IPS DF 19.7 (cell line): ENCODE data around the gene SMYD3.

Source experiments
- DNase-seq: peaks from one replicate; pipeline ENCODE4 v3.0.0-alpha.2; 2013; ENCODE audit warnings: low read depth, low spot score

Gene SMYD3

DNA sequence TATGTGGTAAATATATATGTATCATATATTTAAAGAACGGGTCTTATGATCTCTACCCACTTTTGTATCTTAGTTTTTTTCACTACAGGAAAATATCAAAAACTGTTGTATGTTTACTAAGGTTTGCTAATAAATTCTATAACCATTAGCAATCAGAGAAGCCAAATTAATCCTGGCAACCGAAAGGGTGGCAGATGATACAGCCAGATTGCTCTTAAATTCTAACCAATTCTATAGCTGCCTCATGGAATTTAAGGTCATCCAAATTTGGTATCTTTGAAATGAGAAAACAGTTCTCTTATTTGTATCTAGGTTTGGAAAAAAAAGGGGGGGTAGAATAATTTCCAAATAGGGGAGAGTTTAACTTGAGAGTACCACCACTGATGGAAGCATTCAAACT is 591.2 kb downstream of the SMYD3 start:
- no peak for DNase-seq

- no peak for DNase-seq
Measured at GRCh38 chr1:245915406-245915805, 591.7 kb downstream of the SMYD3 start.

- DNase-seq = no peak
Measured at GRCh38 chr1:245908543-245908942, 598.5 kb downstream of the SMYD3 start.

- DNase-seq = no peak
Measured at GRCh38 chr1:245906207-245906606, 600.9 kb downstream of the SMYD3 start.

GRCh38 chr1:245903851-245904250 is 603.2 kb downstream of the SMYD3 start:
- no peak for DNase-seq

- DNase-seq = no peak
Measured at GRCh38 chr1:245901565-245901964, 605.5 kb downstream of the SMYD3 start.

DNA sequence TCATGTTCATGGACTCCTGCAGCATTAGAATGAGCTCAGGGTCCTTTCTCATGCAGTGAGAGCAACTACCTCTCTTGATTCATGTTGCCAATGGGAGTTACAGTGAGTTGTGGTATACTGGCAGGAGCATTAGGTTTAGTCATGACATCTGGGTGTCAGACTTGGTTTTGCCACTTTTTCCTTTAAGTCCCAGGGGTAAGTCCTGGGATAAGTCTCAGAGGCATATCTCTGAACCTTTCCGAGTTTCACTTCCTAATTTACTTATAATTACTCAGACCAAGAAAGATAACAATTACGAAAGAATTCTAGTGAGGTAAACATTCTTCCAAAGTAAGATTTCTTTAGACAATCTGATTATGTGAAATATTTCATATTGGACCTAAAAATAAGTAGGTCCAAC is 606.0 kb downstream of the SMYD3 start:
- no peak for DNase-seq

DNA sequence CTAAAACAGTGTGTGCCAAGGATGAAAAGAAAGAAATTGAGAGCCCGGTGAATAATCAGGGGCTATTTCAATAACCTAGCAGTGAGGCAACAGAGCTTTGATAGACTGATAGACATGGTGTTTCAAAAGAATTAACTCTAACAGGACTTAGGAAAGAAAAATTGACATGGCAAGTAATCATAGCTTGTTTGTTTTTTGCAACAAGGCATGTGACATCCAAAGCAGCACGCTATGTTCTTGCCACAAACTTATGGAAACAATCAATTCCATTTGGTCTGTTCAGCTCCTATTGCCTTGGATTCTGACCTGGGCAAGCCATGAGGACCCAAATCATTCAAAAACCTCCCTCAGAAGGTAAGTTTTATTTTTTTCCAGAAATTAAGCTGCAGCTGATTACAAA is 608.5 kb downstream of the SMYD3 start:
- DNase-seq = no peak

GRCh38 chr1:245896258-245896657 is 610.8 kb downstream of the SMYD3 start:
- DNase-seq = no peak

GRCh38 chr1:245895455-245895959 is 611.6 kb downstream of the SMYD3 start:
- DNase-seq = no peak

GRCh38 chr1:245894843-245895242 is 612.2 kb downstream of the SMYD3 start:
- DNase-seq = no peak

DNA sequence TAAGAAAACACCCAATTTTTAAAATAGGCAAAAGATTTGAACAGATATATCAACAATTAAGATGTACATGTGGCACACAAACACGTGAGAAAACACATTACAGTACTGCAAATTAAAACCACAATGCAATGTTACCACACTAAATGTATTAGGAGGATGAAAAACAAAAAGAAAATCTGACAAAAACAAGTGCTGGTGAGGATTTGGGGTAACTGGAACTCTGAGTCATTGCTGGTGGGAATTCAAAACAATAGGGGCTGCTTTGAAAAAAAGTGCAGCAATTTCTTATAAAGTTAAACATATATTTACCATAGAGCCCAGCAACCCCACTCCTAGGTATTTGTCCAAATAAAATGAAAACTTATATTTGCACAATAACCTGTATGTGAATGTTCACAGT is 614.1 kb downstream of the SMYD3 start:
- no peak for DNase-seq

DNA sequence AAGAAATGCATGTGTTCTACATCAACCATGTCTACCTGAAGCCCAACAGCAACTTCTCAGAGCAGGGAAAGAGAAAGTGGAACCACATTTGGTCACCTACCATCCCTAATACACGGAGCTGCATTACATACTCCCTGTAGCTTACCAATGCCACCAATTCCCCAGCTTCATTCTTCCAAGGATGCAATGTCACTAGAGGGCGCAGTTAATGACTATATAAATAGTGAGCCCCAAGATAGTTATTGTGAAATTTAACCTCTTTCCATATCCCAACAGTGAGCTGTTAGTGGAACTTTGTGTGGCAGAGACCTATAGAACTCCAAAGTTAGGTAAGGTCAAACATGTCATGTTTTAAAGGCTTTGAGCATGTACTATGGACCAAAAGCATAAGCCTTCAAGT is 618.3 kb downstream of the SMYD3 start:
- peak; percentile 20 for DNase-seq

DNA sequence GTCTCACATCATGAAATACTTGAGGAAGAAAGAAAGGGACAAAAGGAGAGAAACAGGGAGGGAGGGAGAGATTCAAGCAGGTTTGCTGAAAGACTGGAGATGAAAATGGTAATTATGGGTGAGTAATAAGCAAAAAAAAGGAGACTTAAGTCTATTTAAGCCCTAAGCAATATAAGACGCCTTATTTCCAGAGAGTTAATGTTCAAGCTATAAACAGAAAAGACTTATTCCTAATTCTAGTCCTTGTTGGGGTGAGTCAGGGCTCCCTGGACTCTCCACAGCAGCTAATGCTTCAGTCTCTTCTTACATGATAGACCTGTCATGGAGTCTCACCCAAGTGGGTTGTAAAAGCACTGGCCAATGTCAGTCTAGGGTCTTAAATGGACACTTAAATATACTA is 619.2 kb downstream of the SMYD3 start:
- DNase-seq = no peak

DNA sequence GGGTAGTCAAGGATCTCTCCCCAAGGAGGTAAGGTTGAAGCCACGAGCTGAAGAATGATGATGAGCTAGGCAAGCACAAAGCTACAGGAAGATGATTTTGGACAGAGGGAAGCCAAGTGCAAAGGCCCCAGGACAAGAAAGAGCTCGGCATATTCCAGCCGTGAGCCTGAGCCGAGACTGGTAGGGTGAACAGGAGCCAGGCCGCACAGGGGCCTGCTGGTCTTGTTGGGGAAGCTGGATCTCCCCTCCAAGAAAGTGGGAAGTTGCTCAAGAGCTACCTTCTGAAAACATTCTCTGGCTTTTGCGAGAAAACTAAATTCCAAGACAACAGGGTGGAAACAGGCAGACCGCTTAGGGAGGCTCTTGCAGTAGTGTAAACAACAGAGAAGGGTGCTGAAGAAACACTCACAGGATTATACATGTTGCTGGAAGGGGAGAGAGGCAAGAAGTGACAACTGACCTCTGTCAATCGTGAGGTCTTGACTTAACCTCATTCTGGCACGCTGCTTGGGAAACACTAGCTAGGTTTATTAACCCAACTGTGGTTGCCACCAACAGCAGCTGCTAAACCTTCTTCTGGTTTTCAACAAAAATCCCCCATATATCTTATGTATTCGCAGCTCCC is 625.2 kb downstream of the SMYD3 start:
- DNase-seq = no peak

DNA sequence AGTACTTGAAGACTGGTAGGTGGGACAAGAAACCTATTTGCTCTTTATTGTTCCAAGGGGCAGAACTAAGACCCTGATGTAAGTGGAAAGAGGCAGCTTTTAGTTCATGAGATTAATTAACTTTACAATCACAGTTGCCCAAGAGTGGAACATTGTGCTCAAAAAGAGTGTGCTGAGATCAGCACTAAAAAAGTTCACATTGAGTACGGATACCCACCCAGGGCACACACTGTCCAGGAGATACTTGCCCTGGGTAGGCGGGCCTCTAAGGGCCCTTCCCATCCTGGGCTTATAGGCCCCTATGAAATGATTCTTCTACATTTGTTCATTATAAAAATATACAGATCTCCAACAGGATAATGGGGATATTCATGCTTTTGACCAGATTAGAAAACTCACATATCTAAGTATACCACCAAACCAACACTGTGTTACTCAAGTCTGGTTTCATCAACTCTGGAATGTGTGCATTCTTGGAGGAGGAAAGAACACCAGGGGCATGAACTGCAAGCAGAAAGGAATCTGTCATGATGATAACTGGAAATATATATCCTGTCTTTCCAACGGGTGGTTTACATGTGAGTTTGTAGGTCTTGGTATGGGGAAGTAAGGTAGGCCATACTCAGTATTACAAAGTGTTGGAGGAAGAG is 626.2 kb downstream of the SMYD3 start:
- DNase-seq = no peak

- no peak for DNase-seq
Measured at GRCh38 chr1:245879091-245879490, 628.0 kb downstream of the SMYD3 start.

DNA sequence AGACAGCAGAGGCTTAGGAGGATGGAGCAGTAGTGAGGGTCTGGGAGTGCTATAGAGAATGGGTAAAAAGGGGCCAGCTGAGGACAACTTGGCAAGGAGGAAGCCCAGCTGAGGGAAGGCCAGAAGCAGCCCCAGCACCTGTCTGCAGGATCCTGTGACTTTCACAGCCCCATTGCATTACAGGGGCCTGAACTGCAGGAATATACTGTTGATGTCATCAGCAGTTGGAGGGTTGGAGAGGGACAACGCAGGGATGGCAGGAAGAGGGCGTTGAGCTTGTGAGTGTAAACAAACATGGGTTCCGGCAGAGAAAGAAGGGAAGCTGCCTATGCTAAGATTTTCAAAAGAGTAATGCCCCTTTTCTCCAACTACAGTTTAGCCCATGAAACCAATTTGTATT is 628.5 kb downstream of the SMYD3 start:
- DNase-seq = no peak

DNA sequence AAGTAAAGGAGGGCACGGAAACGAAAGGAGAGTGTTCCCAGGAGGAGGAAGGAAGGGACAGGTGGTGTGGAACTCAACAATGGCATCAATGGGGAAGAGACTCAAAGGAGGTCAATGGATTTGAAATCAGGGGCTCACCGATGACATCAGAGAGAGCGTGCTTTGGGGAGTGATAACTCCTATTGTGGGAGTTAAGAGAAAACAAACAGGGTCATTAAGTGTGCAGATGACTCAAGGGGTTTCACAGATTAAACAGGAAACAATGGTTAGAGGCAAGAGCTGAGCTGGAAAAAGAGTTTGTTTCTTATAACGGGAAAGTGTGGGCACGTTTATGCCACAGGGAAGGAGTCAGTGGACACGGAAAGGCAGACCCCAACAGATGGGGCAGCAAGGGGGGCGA is 629.1 kb downstream of the SMYD3 start:
- DNase-seq = no peak

- DNase-seq = no peak
Measured at GRCh38 chr1:245876586-245876985, 630.5 kb downstream of the SMYD3 start.

DNA sequence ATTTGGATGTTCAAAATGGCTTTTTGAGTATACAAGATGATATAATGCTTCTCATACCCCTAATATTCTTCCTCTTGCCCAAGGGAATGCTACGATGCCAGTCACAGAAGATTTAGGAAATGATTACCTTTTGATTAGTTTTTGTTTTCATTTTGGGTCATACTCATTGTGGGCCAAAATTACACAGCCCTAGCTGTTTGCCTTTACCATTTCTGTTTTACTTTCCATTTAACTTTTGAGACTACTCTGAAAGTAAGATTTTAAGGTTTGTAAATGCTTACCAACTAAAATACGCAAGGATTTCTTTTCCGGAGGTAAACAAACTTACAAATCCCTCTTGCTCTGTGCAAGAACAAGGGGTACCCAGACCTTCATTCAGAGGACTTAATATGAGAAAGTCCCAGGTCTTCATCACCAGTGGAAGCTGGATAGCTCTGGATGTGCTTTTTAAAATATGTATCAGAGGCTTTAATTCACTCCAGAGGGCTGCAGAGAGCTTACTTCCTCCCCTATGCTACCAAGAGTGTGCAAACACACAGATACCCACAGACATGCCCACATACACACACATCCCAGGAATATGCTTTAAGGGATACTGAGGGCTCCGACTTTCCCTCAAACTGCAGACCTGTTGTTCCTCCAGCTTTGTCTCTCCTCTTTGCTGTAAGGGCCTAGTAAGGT is 631.4 kb downstream of the SMYD3 start:
- DNase-seq = no peak

DNA sequence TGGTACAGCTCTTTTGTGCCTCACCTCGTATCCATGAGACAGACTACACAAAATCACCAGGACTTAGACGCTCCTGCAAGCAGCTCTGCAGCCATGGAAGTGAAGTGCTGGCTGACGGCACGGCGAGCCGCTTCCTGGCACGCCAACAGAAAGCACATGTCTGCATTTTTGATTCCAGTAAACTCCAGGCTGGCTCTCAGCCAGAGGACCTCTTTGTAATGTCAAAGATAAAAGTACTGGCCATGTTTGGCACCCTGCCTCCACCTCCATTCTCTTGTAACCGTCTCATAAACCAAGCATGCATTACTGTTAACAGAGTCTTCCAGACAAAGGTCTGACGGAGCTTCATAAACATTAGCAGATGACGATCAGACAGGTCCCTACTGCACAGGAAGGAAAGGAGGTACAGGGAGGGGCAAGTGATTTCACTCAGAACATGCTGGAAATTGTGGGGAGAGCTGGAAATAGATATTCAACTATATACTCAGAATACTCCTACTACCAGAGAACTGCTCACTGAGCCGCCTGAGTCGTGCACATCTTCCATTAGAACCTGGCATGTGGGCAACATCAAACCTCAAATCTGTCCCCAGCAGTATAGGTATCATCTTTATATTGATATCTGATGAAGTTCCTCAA is 632.0 kb downstream of the SMYD3 start:
- no peak for DNase-seq
